SU-DHL-6 (cell line): ENCODE data around the gene UNC13C.
A peak's percentile ranks its signal among the peaks of the same experiment; 100 is the strongest.

Source experiments
- H2AFZ ChIP-seq: fragments of 200-600 bp; sonication (generic); 2 replicates; pipeline ENCODE4 v1.6.1; 2014; ENCODE audit warnings: low read depth, mild to moderate bottlenecking, moderate library complexity, mixed read lengths, antibody characterized with exemption, low read length; ENCODE audit not compliant: severe bottlenecking
- H3F3A ChIP-seq: fragments of 200-600 bp; shearing (Covaris generic); 2 replicates; pipeline ENCODE4 v1.6.0; 2016; ENCODE audit warnings: antibody characterized with exemption, mild to moderate bottlenecking; ENCODE audit not compliant: insufficient read depth
- H3K27ac ChIP-seq: fragments of 200-600 bp; sonication (generic); 2 replicates; pipeline ENCODE4 v1.5.1; 2016; ENCODE audit warnings: low read depth, mild to moderate bottlenecking, low read length, moderate library complexity, mixed read lengths
- H3K27me3 ChIP-seq: fragments of 200-600 bp; sonication (generic), shearing (Covaris generic); 2 replicates; pipeline ENCODE4 v1.6.0; 2014; ENCODE audit warnings: mild to moderate bottlenecking, low read length
- H3K36me3 ChIP-seq: fragments of 200-600 bp; sonication (generic); 2 replicates; pipeline ENCODE4 v1.6.1; 2014; ENCODE audit warnings: mild to moderate bottlenecking, low read length, mixed read lengths
- H3K4me2 ChIP-seq: fragments of 300-600, 200-600 bp; shearing (Covaris generic), sonication (generic); 2 replicates; pipeline ENCODE4 v1.6.0; 2014; ENCODE audit warnings: low read length, low read depth, mild to moderate bottlenecking; ENCODE audit not compliant: poor library complexity, severe bottlenecking
- H3K4me3 ChIP-seq: fragments of 200-600 bp; sonication (generic); 2 replicates; pipeline ENCODE4 v1.5.1; 2014; ENCODE audit warnings: antibody characterized with exemption, low read length, mild to moderate bottlenecking, mixed read lengths; ENCODE audit not compliant: insufficient read depth, poor library complexity, severe bottlenecking
- H3K79me2 ChIP-seq: fragments of 200-600 bp; sonication (generic); 2 replicates; pipeline ENCODE4 v1.6.1; 2014; ENCODE audit warnings: mild to moderate bottlenecking, low read length, moderate library complexity; ENCODE audit not compliant: insufficient read depth
- H3K9ac ChIP-seq: fragments of 200-600 bp; sonication (generic); 2 replicates; pipeline ENCODE4 v1.7.0; 2014; ENCODE audit warnings: mild to moderate bottlenecking, low read length
- H3K9me2 ChIP-seq: fragments of 200-600 bp; sonication (generic); replicated peaks from 2 replicates; pipeline ENCODE4 v1.6.1; 2014; ENCODE audit warnings: low read length; ENCODE audit not compliant: insufficient read depth
- H3K9me3 ChIP-seq: fragments of 200-600 bp; sonication (generic); 2 replicates; pipeline ENCODE4 v1.6.1; 2014; ENCODE audit warnings: low read length, mixed read lengths; ENCODE audit not compliant: insufficient read depth
- H4K20me1 ChIP-seq: fragments of 200-600 bp; sonication (generic); 2 replicates; pipeline ENCODE4 v1.6.1; 2014; ENCODE audit warnings: low read depth, mild to moderate bottlenecking, antibody characterized with exemption, low read length, moderate library complexity, mixed read lengths
- EZH2phosphoT487 ChIP-seq: fragments of 200-600 bp; sonication (generic), shearing (Covaris generic); conservative IDR thresholded peaks from 2 replicates; pipeline ENCODE4 v1.6.1; 2018; ENCODE audit warnings: mild to moderate bottlenecking, antibody characterized with exemption, low read length, moderate library complexity, mixed read lengths
- TF ChIP-seq, protein P1 (sequence below): fragments of 200-600 bp; sonication (generic); IDR thresholded peaks from one replicate; pipeline ENCODE4 v1.5.1; 2017; ENCODE audit warnings: antibody characterized with exemption, mild to moderate bottlenecking, low read length, moderate library complexity; ENCODE audit not compliant: insufficient read depth, poor library complexity, severe bottlenecking

Gene UNC13C

DNA sequence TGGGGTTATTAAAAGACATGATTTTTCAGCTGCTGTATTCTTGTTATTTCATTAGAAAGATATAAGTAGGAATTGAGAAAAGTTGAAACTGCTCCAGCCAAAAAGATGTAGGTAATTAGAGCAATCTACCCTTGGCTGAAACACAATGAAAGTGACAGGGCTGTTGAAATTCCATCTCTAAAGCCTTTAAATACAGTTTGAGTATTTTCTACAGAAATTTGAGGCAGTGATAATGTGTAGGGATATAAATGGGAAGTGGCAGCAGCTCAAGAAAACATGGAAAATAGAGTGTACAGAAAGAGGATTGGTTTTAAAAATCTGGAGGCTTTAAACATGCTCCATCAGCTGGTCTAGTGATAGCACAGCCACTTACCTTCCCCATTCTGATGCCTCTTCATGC lies 22.8 kb upstream of the UNC13C start:
- no peaks in the 10 kb centered on the region for H3K9me3 ChIP-seq
- no peak overlapping the region for H3K4me3 ChIP-seq
- no peak overlapping the region for H3K9ac ChIP-seq
- H3K36me3 ChIP-seq = no peaks in the 10 kb centered on the region
- no peaks in the 10 kb centered on the region for H3K27me3 ChIP-seq
- H3K79me2 ChIP-seq = no peaks in the 10 kb centered on the region
- H3K27ac ChIP-seq = no peak overlapping the region
- H3K9me2 ChIP-seq = no peaks in the 10 kb centered on the region
- H3F3A ChIP-seq = no peaks in the 10 kb centered on the region
- no peak overlapping the region for H3K4me2 ChIP-seq
- H2AFZ ChIP-seq = no peak overlapping the region
- TF ChIP-seq, protein P1, sequence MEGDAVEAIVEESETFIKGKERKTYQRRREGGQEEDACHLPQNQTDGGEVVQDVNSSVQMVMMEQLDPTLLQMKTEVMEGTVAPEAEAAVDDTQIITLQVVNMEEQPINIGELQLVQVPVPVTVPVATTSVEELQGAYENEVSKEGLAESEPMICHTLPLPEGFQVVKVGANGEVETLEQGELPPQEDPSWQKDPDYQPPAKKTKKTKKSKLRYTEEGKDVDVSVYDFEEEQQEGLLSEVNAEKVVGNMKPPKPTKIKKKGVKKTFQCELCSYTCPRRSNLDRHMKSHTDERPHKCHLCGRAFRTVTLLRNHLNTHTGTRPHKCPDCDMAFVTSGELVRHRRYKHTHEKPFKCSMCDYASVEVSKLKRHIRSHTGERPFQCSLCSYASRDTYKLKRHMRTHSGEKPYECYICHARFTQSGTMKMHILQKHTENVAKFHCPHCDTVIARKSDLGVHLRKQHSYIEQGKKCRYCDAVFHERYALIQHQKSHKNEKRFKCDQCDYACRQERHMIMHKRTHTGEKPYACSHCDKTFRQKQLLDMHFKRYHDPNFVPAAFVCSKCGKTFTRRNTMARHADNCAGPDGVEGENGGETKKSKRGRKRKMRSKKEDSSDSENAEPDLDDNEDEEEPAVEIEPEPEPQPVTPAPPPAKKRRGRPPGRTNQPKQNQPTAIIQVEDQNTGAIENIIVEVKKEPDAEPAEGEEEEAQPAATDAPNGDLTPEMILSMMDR = no peak
- no peak for TF ChIP-seq EZH2phosphoT487
- H4K20me1 ChIP-seq = no peaks in the 10 kb centered on the region

DNA sequence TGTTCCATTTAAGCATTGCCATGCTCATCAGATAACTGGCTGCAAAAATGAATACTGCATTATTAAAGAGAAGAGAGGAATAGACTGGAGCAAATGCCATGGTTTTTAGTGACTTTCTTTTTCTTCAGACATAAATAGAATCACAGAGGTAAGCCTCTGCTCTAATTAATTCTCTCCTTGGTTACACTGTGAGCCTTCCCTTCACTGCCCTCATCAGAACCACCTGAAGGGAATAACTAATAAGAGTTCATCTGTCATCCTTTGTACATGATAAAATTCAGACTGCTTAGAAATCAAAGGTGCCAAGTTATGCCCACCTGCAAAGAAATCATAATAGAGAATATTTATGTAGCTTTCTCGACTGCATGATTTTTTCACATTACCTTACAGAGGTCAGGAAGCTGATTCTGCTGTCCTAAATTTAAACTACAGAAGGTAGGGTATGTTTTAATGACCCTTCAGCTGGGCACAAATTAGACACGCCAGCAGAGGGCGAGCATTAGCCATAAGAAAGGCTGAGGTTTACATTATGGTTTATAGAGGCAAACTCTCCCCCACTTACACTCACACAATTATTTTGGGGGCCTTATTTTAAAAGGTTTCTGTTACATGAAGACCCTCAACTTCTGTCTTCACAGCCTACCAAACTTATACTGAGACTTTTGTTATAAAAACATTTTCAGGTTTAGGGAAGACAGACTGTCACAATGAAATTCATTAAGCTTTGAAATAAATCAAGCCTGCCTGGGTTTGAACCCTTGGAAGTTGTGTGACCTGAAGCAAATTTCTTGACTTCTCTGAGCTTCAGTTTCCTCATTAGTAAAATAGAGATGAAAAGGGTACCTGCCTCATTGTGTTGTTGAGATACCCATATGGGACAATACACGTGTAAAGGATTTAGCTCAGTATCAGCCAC lies 15.3 kb upstream of the UNC13C start:
- no peaks in the 10 kb centered on the region for H3K36me3 ChIP-seq
- TF ChIP-seq EZH2phosphoT487 = no peak
- TF ChIP-seq, protein P1 = peak; percentile 47
- H2AFZ ChIP-seq = no peak overlapping the region
- no peaks in the 10 kb centered on the region for H3K79me2 ChIP-seq
- no peak overlapping the region for H3K27ac ChIP-seq
- H3K9me2 ChIP-seq = no peaks in the 10 kb centered on the region
- H4K20me1 ChIP-seq = no peaks in the 10 kb centered on the region
- no peaks in the 10 kb centered on the region for H3K27me3 ChIP-seq
- no peaks in the 10 kb centered on the region for H3K9me3 ChIP-seq
- H3K4me2 ChIP-seq = no peak overlapping the region
- H3K9ac ChIP-seq = no peak overlapping the region
- no peaks in the 10 kb centered on the region for H3F3A ChIP-seq
- H3K4me3 ChIP-seq = no peak overlapping the region

DNA sequence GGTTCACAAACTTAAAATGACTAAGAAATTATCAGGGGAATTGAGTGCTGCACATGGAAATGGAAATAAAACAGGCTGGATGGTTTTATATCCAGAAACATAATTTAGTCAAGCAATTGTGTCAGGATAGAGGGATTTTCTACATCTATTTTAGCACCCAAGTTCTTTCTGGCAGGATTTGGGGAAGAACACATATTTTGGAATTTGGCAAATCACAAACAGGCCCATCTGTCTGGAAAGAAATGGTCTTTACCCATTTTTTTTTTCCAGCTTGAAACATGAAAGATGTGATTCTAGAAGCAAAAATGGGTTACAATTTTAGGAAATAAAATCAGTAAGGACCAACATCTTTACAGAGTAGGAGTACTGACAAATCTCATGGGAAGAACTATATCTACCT lies 14.4 kb upstream of the UNC13C start:
- Histone ChIP-seq H3K27me3 (no peaks in the 10 kb centered on the region), H3K79me2 (no peaks in the 10 kb centered on the region), H2AFZ (no peak overlapping the region), H3K4me3 (no peak overlapping the region), H3K9ac (no peak overlapping the region), H3K9me3 (no peaks in the 10 kb centered on the region), H3K36me3 (no peaks in the 10 kb centered on the region), H3K27ac (no peak overlapping the region), H3K4me2 (no peak overlapping the region), H3F3A (no peaks in the 10 kb centered on the region), H3K9me2 (no peaks in the 10 kb centered on the region), H4K20me1 (no peaks in the 10 kb centered on the region)
- TF ChIP-seq, protein P1 = no peak
- no peak for TF ChIP-seq EZH2phosphoT487
